ENCODE results near the gene POLD3.
"Not testable (repeated sequence)": the region's sequence is repeated elsewhere in the genome, so short reads cannot be mapped to it uniquely, and the experiment has no call there.

Gene POLD3

GRCh38 chr11:74633406-74634393 is 41.3 kb downstream of the POLD3 start:
- no peak for FAIRE-seq
- DNase-seq (ENCODE audit: extremely low spot score, insufficient read length, low read depth): no peak

GRCh38 chr11:74634537-74634936 is 42.2 kb downstream of the POLD3 start:
- FAIRE-seq (no peak), DNase-seq (ENCODE audit: extremely low spot score, insufficient read length, low read depth) (no peak)

DNA sequence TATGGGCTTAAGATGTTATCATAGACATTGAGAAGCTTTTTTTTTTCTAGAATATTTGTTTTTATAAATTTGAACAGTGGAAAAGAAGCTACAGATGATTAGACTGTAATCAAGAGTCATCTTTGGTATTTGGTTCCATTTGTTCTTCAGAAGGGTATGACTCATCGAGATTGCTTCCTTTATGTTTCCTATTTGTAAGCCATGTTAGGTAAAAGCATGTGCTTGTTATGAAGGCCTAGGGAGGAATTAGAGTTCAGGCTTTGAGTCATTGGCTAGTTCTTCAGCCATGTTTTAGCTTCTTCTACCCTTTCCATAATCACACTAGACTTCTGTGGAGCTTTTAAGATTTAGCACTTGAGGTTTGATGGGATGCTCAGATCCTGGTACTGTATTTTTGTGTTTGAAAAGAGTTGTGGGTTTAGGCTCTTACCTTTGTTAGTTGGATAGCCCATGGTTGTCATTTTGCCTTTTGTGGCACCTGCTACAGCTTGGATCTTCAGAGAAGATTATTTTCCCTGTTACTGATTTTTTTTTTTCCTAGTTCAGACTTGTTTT is 44.3 kb downstream of the POLD3 start:
- DNase-seq (ENCODE audit: extremely low spot score, insufficient read length, low read depth): no peak
- no peak for FAIRE-seq

GRCh38 chr11:74637700-74638099 is 45.3 kb downstream of the POLD3 start:
- no peak for FAIRE-seq
- DNase-seq (ENCODE audit: extremely low spot score, insufficient read length, low read depth): no peak

- no peak for FAIRE-seq
- no peak for DNase-seq (ENCODE audit: extremely low spot score, insufficient read length, low read depth)
Observed at GRCh38 chr11:74638869-74639268, 46.5 kb downstream of the POLD3 start.

GRCh38 chr11:74639533-74639932 is 47.2 kb downstream of the POLD3 start:
- DNase-seq (ENCODE audit: extremely low spot score, insufficient read length, low read depth) (no peak), FAIRE-seq (no peak)

GRCh38 chr11:74641289-74641688 is 48.9 kb downstream of the POLD3 start:
- DNase-seq (ENCODE audit: extremely low spot score, insufficient read length, low read depth) (no peak), FAIRE-seq (no peak)

GRCh38 chr11:74641905-74642304 is 49.5 kb downstream of the POLD3 start:
- FAIRE-seq (no peak), DNase-seq (ENCODE audit: extremely low spot score, insufficient read length, low read depth) (no peak)

GRCh38 chr11:74642912-74643311 is 50.5 kb downstream of the POLD3 start:
- no peak for DNase-seq (ENCODE audit: extremely low spot score, insufficient read length, low read depth)
- no peak for FAIRE-seq

GRCh38 chr11:74644081-74644480 is 51.7 kb downstream of the POLD3 start:
- DNase-seq (ENCODE audit: extremely low spot score, insufficient read length, low read depth) (no peak), FAIRE-seq (no peak)

DNA sequence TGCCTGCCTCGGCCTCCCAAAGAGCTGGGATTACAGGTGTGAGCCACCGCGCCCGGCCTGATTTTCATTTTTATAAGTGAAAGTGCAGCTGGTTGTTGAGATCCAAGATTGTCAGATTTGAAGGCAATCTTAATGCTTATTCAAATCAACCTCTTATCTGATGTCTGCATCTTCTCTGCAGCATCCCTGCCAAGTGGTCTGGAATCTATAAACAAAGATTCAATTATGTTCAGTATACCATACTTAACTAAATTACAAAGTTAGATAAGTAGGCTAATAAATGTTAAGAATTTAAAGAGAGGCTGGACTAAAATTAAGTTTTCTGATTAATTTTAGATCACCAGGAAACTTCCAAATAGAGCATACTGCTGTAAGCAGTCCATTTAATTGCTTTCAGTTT is 53.8 kb downstream of the POLD3 start:
- DNase-seq (ENCODE audit: extremely low spot score, insufficient read length, low read depth) (no peak), FAIRE-seq (no peak)

GRCh38 chr11:74646954-74647353 is 54.6 kb downstream of the POLD3 start:
- FAIRE-seq (no peak), DNase-seq (ENCODE audit: extremely low spot score, insufficient read length, low read depth) (no peak)

- DNase-seq (ENCODE audit: extremely low spot score, insufficient read length, low read depth): no peak
- no peak for FAIRE-seq
Observed at GRCh38 chr11:74647404-74647803, 55.0 kb downstream of the POLD3 start.

GRCh38 chr11:74647831-74648230 is 55.4 kb downstream of the POLD3 start:
- DNase-seq (ENCODE audit: extremely low spot score, insufficient read length, low read depth) (no peak), FAIRE-seq (no peak)

GRCh38 chr11:74648894-74649293 is 56.5 kb downstream of the POLD3 start:
- no peak for DNase-seq (ENCODE audit: extremely low spot score, insufficient read length, low read depth)
- FAIRE-seq: no peak

- FAIRE-seq (no peak), DNase-seq (ENCODE audit: extremely low spot score, insufficient read length, low read depth) (no peak)
Observed at GRCh38 chr11:74650498-74650897, 58.1 kb downstream of the POLD3 start.

- no peak for FAIRE-seq
- no peak for DNase-seq (ENCODE audit: extremely low spot score, insufficient read length, low read depth)
Observed at GRCh38 chr11:74654976-74655375, 62.6 kb downstream of the POLD3 start.

GRCh38 chr11:74659124-74659523 is 66.7 kb downstream of the POLD3 start:
- not testable (repeated sequence) for DNase-seq (ENCODE audit: extremely low spot score, insufficient read length, low read depth)

DNA sequence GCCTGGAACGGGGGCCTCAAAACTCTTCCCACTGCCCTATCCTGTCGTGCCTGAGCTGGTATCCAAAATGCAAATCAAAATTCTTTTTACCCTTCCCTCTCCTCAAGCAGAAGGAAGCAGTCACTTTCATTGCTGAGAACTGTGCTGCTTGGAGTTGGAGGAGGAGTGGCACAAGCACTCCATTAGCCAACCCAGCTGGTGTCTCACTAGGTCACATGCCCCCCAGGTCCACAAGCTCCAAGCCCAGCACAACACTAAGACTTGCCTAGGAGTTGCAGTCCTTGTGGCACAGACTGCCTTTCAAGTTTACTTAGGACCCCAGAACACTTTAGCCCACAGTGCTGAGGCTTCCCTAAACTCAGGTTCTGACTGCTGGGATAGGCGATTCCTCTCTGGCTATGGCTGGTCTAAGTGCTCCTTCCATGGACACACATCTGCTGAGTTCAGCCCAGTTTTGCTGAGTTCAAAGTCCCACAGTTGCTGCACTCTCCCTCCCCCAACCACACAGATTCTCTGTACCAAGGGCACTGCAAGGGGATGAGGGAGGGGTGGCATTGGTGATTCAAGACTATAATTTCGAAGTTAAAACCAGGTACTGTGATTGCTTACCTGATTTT is 70.2 kb downstream of the POLD3 start:
- FAIRE-seq (no peak), DNase-seq (ENCODE audit: extremely low spot score, insufficient read length, low read depth) (no peak)

More at GRCh38 chr11:74659124-74659523, 66.7 kb downstream of the POLD3 start:
- FAIRE-seq: not testable (repeated sequence)

DNA sequence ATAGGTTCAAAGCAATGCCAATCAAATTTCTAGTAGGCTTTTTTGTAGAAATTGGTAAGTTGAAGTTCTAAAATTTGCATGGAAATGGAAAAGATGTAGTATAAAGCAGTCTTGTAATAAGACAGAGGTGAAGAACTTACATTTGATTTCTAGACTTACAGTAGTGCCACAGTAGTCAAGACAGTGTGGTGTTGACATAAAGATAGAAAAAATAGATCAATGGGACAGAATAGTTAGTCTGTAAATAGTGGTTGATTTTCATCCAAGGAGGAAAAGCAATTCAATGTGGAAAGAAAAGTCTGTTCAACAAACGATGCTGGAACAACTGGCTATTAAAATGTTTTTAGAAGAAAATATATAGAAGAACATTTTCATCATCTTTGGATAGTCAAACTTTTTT is 70.9 kb downstream of the POLD3 start:
- no peak for DNase-seq (ENCODE audit: extremely low spot score, insufficient read length, low read depth)
- FAIRE-seq: no peak

Data from GM18507 (cell line).